T-helper 1 cell treated with Interleukin-12 subunit alpha and Interleukin-12 subunit beta and Interleukin-4 antibody, amounts not matched to agents 30 μg/mL and 1 μg/mL, for 36 hours (primary cell): ENCODE results near the gene FBXO3.
A peak's percentile ranks its signal among the peaks of the same experiment; 100 is the strongest.
"Not testable (repeated sequence)": the region's sequence is repeated elsewhere in the genome, so short reads cannot be mapped to it uniquely, and the experiment has no call there.

ENCODE experiments used
- H3K27ac Mint-ChIP-seq: one replicate; pipeline ENCODE4 v1.8.0; 2021; ENCODE audit warnings: mild to moderate bottlenecking, mixed read lengths
- H3K27me3 Mint-ChIP-seq: one replicate; pipeline ENCODE4 v1.8.0; 2021; ENCODE audit warnings: low read depth, mixed read lengths
- H3K36me3 Mint-ChIP-seq: one replicate; pipeline ENCODE4 v1.8.0; 2021; ENCODE audit warnings: low read depth, mixed read lengths
- H3K4me1 Mint-ChIP-seq: one replicate; pipeline ENCODE4 v1.8.0; 2021; ENCODE audit warnings: low read depth, mixed read lengths
- H3K4me3 Mint-ChIP-seq: one replicate; pipeline ENCODE4 v1.8.0; 2021; ENCODE audit warnings: mild to moderate bottlenecking, moderate library complexity, mixed read lengths
- H3K9me3 Mint-ChIP-seq: one replicate; pipeline ENCODE4 v1.8.0; 2021; ENCODE audit warnings: mixed read lengths

The FBXO3 gene

GRCh38 chr11:33747979-33748378 lies 26.3 kb downstream of the FBXO3 start:
- H3K9me3 Mint-ChIP-seq = no peaks in the 10 kb centered on the region
- H3K27me3 Mint-ChIP-seq = no peaks in the 10 kb centered on the region
- H3K4me1 Mint-ChIP-seq = no peaks in the 10 kb centered on the region
- no peak overlapping the region for H3K27ac Mint-ChIP-seq
- H3K36me3 Mint-ChIP-seq = peaks cover 14% of the 10 kb centered on the region
- no peak overlapping the region for H3K4me3 Mint-ChIP-seq

GRCh38 chr11:33743291-33743690 lies 31.0 kb downstream of the FBXO3 start:
- no peaks in the 10 kb centered on the region for H3K4me1 Mint-ChIP-seq
- H3K27ac Mint-ChIP-seq = no peak overlapping the region
- no peaks in the 10 kb centered on the region for H3K9me3 Mint-ChIP-seq
- H3K27me3 Mint-ChIP-seq = peaks cover 4% of the 10 kb centered on the region
- H3K4me3 Mint-ChIP-seq = no peak overlapping the region
- H3K36me3 Mint-ChIP-seq = peaks cover 15% of the 10 kb centered on the region

- Mint-ChIP-seq H3K27me3 (peaks cover 6% of the 10 kb centered on the region), H3K27ac (no peak overlapping the region), H3K4me3 (no peak overlapping the region), H3K4me1 (no peaks in the 10 kb centered on the region), H3K9me3 (no peaks in the 10 kb centered on the region), H3K36me3 (peaks cover 12% of the 10 kb centered on the region)
Measured at GRCh38 chr11:33742249-33742851, 32.0 kb downstream of the FBXO3 start.

- H3K4me1 Mint-ChIP-seq = no peaks in the 10 kb centered on the region
- no peak overlapping the region for H3K27ac Mint-ChIP-seq
- no peaks in the 10 kb centered on the region for H3K9me3 Mint-ChIP-seq
- H3K36me3 Mint-ChIP-seq = peaks cover 9% of the 10 kb centered on the region
- peaks cover 6% of the 10 kb centered on the region for H3K27me3 Mint-ChIP-seq
- H3K4me3 Mint-ChIP-seq = no peak overlapping the region
Measured at GRCh38 chr11:33741806-33742205, 32.5 kb downstream of the FBXO3 start.

GRCh38 chr11:33737362-33737821 lies 36.9 kb downstream of the FBXO3 start:
- Mint-ChIP-seq H3K27ac (no peak overlapping the region), H3K4me3 (no peak overlapping the region), H3K4me1 (peaks cover 27% of the 10 kb centered on the region), H3K36me3 (peaks cover 24% of the 10 kb centered on the region), H3K9me3 (no peaks in the 10 kb centered on the region), H3K27me3 (peaks cover 6% of the 10 kb centered on the region)

- Mint-ChIP-seq H3K4me1 (peaks cover 33% of the 10 kb centered on the region), H3K9me3 (no peaks in the 10 kb centered on the region), H3K36me3 (peaks cover 24% of the 10 kb centered on the region), H3K27ac (peak within 1 kb of the TSS; percentile 88), H3K4me3 (peak within 1 kb of the TSS; percentile 90), H3K27me3 (peaks cover 6% of the 10 kb centered on the region)
Measured at GRCh38 chr11:33736148-33736812, 38.0 kb downstream of the FBXO3 start, which contains the start of gene CD59. TSS of gene CD59 (minus strand) at chr11:33736423. CDS start at chr11:33722445, 13,978 bp downstream.

GRCh38 chr11:33735271-33736147 lies 38.8 kb downstream of the FBXO3 start:
- H3K9me3 Mint-ChIP-seq = no peaks in the 10 kb centered on the region
- H3K36me3 Mint-ChIP-seq = peaks cover 27% of the 10 kb centered on the region
- H3K4me1 Mint-ChIP-seq = peaks cover 35% of the 10 kb centered on the region
- peak overlapping the region; percentile 88 for H3K27ac Mint-ChIP-seq
- peak overlapping the region; percentile 90 for H3K4me3 Mint-ChIP-seq
- peaks cover 6% of the 10 kb centered on the region for H3K27me3 Mint-ChIP-seq

GRCh38 chr11:33734441-33735270 lies 39.7 kb downstream of the FBXO3 start:
- peaks cover 32% of the 10 kb centered on the region for H3K36me3 Mint-ChIP-seq
- H3K27me3 Mint-ChIP-seq = peaks cover 6% of the 10 kb centered on the region
- peaks cover 35% of the 10 kb centered on the region for H3K4me1 Mint-ChIP-seq
- H3K9me3 Mint-ChIP-seq = no peaks in the 10 kb centered on the region
- peak overlapping the region; percentile 88 for H3K27ac Mint-ChIP-seq
- H3K4me3 Mint-ChIP-seq = peak overlapping the region; percentile 90

GRCh38 chr11:33733980-33734379 lies 40.3 kb downstream of the FBXO3 start:
- H3K4me3 Mint-ChIP-seq = peak overlapping the region; percentile 70
- peak overlapping the region; percentile 70 for H3K27ac Mint-ChIP-seq
- peaks cover 6% of the 10 kb centered on the region for H3K27me3 Mint-ChIP-seq
- H3K9me3 Mint-ChIP-seq = no peaks in the 10 kb centered on the region
- H3K4me1 Mint-ChIP-seq = peaks cover 38% of the 10 kb centered on the region
- peaks cover 35% of the 10 kb centered on the region for H3K36me3 Mint-ChIP-seq

GRCh38 chr11:33731723-33732531 lies 42.4 kb downstream of the FBXO3 start:
- H3K4me1 Mint-ChIP-seq = peaks cover 45% of the 10 kb centered on the region
- H3K27me3 Mint-ChIP-seq = no peaks in the 10 kb centered on the region
- H3K9me3 Mint-ChIP-seq = no peaks in the 10 kb centered on the region
- no peak overlapping the region for H3K27ac Mint-ChIP-seq
- H3K4me3 Mint-ChIP-seq = no peak overlapping the region
- peaks cover 44% of the 10 kb centered on the region for H3K36me3 Mint-ChIP-seq

GRCh38 chr11:33730716-33731115 lies 43.6 kb downstream of the FBXO3 start:
- H3K27ac Mint-ChIP-seq = no peak overlapping the region
- no peaks in the 10 kb centered on the region for H3K9me3 Mint-ChIP-seq
- H3K27me3 Mint-ChIP-seq = no peaks in the 10 kb centered on the region
- no peak overlapping the region for H3K4me3 Mint-ChIP-seq
- H3K36me3 Mint-ChIP-seq = peaks cover 51% of the 10 kb centered on the region
- H3K4me1 Mint-ChIP-seq = peaks cover 52% of the 10 kb centered on the region

GRCh38 chr11:33729072-33729664 lies 45.2 kb downstream of the FBXO3 start:
- not testable (repeated sequence) for H3K4me3 Mint-ChIP-seq, H3K9me3 Mint-ChIP-seq, H3K27ac Mint-ChIP-seq, H3K27me3 Mint-ChIP-seq
- peaks cover 49% of the 10 kb centered on the region for H3K36me3 Mint-ChIP-seq
- peaks cover 56% of the 10 kb centered on the region for H3K4me1 Mint-ChIP-seq

GRCh38 chr11:33727539-33727938 lies 46.8 kb downstream of the FBXO3 start:
- H3K4me1 Mint-ChIP-seq = peaks cover 58% of the 10 kb centered on the region
- not testable (repeated sequence) for H3K9me3 Mint-ChIP-seq, H3K4me3 Mint-ChIP-seq, H3K27me3 Mint-ChIP-seq, H3K27ac Mint-ChIP-seq
- peaks cover 42% of the 10 kb centered on the region for H3K36me3 Mint-ChIP-seq
